ENCODE measurements around the gene SLC52A3.
"Not testable (repeated sequence)": the region's sequence is repeated elsewhere in the genome, so short reads cannot be mapped to it uniquely, and the experiment has no call there.

SLC52A3 gene

GRCh38 chr20:726160-726559 is 42.1 kb downstream of the SLC52A3 start:
- no peak for TF ChIP-seq CTCF (conservative IDR thresholded peaks at IDR 0.05; ENCODE audit: low read depth, low read length)
- H3K4me3 ChIP-seq (ENCODE audit: low read depth, low read length) = no peak overlapping the region
- DNase-seq (ENCODE audit: low read depth) = no peak

GRCh38 chr20:725491-725890 is 42.8 kb downstream of the SLC52A3 start:
- TF ChIP-seq CTCF (conservative IDR thresholded peaks at IDR 0.05; ENCODE audit: low read depth, low read length) = no peak
- no peak for DNase-seq (ENCODE audit: low read depth)
- no peak overlapping the region for H3K4me3 ChIP-seq (ENCODE audit: low read depth, low read length)

- DNase-seq (ENCODE audit: low read depth) = not testable (repeated sequence)
Observed at GRCh38 chr20:724797-725196, 43.5 kb downstream of the SLC52A3 start.

GRCh38 chr20:723756-724155 is 44.5 kb downstream of the SLC52A3 start:
- H3K4me3 ChIP-seq (ENCODE audit: low read depth, low read length) = no peak overlapping the region
- no peak for DNase-seq (ENCODE audit: low read depth)
- no peak for TF ChIP-seq CTCF (conservative IDR thresholded peaks at IDR 0.05; ENCODE audit: low read depth, low read length)

More at GRCh38 chr20:724797-725196, 43.5 kb downstream of the SLC52A3 start:
- H3K4me3 ChIP-seq (ENCODE audit: low read depth, low read length) = not testable (repeated sequence)

DNA sequence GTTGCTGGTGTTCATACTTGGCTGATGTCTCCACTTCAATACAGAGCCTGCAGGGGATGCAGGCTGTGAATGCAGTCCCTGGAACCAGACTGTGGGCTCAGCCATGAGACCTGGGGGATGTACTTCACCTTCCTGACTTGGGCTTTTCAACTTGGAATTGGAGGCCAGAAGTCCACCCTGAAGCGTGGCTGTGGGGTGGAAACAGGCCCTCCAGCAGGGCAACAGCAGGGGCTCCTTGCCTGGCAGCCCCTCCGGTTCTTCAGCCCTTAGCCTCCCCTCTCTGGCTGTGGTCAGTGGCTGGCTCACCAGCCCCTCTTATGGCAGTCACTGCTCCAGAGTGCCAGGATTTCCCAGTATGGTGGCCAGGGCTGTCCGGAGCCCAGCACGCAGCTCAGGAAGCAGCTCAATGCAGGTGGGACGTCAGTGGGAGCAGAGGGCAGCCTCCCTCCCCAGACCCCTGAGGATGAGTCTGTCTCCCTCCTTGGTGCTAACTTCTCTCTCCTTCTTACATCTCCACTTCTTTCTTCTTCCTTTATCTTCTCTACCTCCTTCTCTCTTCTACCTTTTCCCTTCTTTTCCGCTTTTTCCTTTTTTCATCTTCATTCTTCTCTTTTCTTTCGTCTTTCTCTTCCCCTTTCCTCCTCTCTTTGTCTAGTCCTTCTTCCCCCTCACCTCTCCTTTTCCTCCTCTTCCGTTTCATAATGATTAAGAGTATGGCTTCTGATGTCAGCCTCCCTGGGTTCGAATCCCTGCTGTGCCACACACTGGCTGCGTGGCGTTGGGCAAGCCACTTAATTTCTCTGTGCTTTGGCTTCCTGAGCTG is 45.3 kb downstream of the SLC52A3 start:
- no peak overlapping the region for H3K4me3 ChIP-seq (ENCODE audit: low read depth, low read length)
- TF ChIP-seq CTCF (conservative IDR thresholded peaks at IDR 0.05; ENCODE audit: low read depth, low read length) = no peak
- no peak for DNase-seq (ENCODE audit: low read depth)

DNA sequence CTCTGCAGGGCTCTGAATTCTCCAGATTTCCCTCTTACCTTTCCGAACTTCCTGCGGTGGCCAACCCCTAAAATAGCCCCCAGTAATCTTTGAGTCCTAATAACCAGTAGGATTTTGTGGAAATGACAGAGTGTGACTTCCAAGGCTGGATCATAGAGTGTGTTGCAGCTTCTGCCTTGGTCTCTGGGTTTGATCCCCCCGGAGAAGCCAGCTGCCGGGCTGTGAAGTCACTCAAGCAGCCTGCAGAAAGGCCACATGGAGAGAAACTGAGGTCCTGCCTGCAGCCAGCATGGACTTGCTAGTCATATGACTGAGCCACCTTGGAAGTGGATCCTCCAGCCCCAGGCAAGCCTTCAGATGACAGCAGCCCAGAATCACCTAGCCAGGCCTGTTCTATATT is 46.4 kb downstream of the SLC52A3 start:
- TF ChIP-seq CTCF (conservative IDR thresholded peaks at IDR 0.05; ENCODE audit: low read depth, low read length) = no peak
- DNase-seq (ENCODE audit: low read depth) = no peak
- no peak overlapping the region for H3K4me3 ChIP-seq (ENCODE audit: low read depth, low read length)

DNA sequence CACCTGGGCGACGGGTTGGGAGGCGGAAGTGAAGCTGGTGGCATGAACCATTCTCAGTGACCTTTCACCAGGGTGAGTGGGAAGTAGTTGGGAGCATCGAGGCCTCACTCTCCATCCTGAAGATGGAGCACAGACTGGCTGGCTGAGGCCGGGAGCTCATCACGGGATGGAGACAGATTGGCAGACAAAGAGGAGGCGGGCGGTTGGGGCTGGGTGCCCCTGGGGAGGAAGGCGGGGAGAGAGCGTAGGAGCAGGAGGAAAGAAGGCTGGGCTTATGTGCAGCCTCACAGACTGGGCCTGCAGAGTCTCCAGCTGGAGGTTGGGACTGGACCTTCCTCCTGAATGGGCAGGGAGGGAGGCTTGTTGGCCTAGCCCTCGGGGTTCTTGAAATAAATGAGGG is 48.5 kb downstream of the SLC52A3 start:
- DNase-seq (ENCODE audit: low read depth) = no peak
- H3K4me3 ChIP-seq (ENCODE audit: low read depth, low read length) = no peak overlapping the region
- no peak for TF ChIP-seq CTCF (conservative IDR thresholded peaks at IDR 0.05; ENCODE audit: low read depth, low read length)
